ENCODE data around the gene WDFY4.

WDFY4 gene

GRCh38 chr10:48836605-48837004, 151.9 kb downstream of the WDFY4 start:
- TF ChIP-seq CTCF (IDR thresholded peaks at IDR 0.05; ENCODE audit: low read depth, low read length) = no peak
- H3K4me3 ChIP-seq (replicated peaks in 1 of 2; ENCODE audit: low read depth in 2 of 2, low read length in 2 of 2) = no peak overlapping the region
- no peak for DNase-seq (ENCODE audit: low read depth in 2 of 2)

DNA sequence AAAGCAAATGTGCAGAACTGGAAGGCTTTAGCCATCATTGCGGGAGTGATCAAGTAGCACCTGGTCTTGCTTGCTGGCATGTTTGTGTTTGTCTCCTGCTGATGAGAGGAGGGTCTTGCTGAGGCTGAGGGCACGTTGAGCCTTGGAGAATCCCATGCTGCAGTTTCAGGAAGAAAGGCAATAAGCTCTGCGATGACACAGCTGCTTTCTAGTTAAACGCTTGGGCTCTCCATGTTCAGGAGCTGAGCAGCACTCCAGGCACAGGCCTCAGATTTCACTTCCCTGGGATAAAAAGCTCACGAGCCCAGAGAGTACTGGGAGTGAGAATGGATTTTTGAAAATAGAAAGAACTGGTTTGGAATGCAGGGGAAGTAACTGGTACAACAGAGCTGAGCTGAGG, 154.2 kb downstream of the WDFY4 start:
- no peak overlapping the region for H3K4me3 ChIP-seq (replicated peaks in 1 of 2; ENCODE audit: low read depth in 2 of 2, low read length in 2 of 2)
- no peak for TF ChIP-seq CTCF (IDR thresholded peaks at IDR 0.05; ENCODE audit: low read depth, low read length)
- DNase-seq (ENCODE audit: low read depth in 2 of 2) = no peak

GRCh38 chr10:48839809-48840679, 155.4 kb downstream of the WDFY4 start:
- no peak for DNase-seq (ENCODE audit: low read depth in 2 of 2)
- H3K4me3 ChIP-seq (replicated peaks in 1 of 2; ENCODE audit: low read depth in 2 of 2, low read length in 2 of 2) = no peak overlapping the region
- TF ChIP-seq CTCF (IDR thresholded peaks at IDR 0.05; ENCODE audit: low read depth, low read length) = no peak

DNA sequence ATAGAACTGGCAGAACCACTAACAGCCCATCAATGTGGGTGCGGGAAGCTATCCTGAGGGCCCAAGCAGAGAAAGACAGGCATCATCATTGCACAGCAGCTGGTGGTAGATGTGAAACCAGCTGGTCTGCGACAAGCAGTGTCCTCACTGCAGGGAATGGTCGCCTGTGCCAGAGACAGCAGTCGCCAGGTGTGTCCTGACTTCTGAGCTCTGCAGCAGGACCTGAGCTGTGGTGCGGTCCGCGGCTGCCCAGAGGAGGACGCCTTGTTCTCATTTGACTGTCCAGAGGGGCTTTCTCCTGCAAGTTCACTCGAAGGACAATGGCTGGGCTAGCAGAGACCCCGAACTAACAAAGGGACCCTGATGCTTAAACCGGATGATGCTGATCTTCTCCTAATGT, 157.6 kb downstream of the WDFY4 start:
- DNase-seq (ENCODE audit: low read depth in 2 of 2) = no peak
- H3K4me3 ChIP-seq (replicated peaks in 1 of 2; ENCODE audit: low read depth in 2 of 2, low read length in 2 of 2) = no peak overlapping the region
- TF ChIP-seq CTCF (IDR thresholded peaks at IDR 0.05; ENCODE audit: low read depth, low read length) = no peak

DNA sequence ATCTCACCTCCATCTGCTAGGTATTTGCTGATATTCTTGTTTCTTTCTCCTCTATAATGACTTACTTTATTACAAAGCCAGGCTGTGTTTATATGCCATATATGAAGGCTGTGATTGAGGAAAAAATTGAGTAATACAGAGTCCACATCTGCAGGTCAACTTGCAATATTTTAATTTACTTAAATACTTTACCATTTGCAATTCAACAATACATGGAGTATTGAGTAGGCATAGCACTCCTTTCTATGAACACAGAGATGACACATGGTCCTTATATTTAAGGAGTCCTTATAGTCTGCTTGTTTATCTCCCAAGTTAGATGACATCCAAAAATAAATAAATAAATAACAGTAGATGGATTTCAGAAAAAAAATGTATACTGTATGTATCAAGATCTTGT, 158.5 kb downstream of the WDFY4 start:
- TF ChIP-seq CTCF (IDR thresholded peaks at IDR 0.05; ENCODE audit: low read depth, low read length) = no peak
- no peak for DNase-seq (ENCODE audit: low read depth in 2 of 2)
- no peak overlapping the region for H3K4me3 ChIP-seq (replicated peaks in 1 of 2; ENCODE audit: low read depth in 2 of 2, low read length in 2 of 2)

- TF ChIP-seq CTCF (IDR thresholded peaks at IDR 0.05; ENCODE audit: low read depth, low read length) = no peak
- H3K4me3 ChIP-seq (replicated peaks in 1 of 2; ENCODE audit: low read depth in 2 of 2, low read length in 2 of 2) = no peak overlapping the region
- DNase-seq (ENCODE audit: low read depth in 2 of 2) = no peak
Measured at GRCh38 chr10:48844616-48845015, 159.9 kb downstream of the WDFY4 start.

DNA sequence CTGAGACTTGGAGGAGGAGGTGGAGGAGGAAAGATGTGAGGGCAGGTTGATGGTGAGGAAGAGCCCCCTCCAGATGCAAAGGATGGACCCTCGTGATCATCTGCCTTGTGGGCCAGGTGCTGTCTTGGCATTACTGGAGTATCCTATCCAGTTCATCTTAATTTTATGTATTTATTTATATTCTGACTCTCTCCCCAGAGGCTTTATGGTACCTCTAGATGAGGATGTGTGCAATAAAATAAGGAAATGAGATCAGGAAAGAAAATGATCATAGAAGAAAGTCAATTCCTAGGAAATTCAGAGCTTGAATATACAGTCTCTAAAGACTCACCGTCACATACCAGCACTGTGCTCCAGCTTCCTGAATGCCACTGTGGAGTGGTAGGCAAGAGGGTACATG, 160.8 kb downstream of the WDFY4 start:
- no peak for TF ChIP-seq CTCF (IDR thresholded peaks at IDR 0.05; ENCODE audit: low read depth, low read length)
- no peak overlapping the region for H3K4me3 ChIP-seq (replicated peaks in 1 of 2; ENCODE audit: low read depth in 2 of 2, low read length in 2 of 2)
- no peak for DNase-seq (ENCODE audit: low read depth in 2 of 2)

Measured in cardiac fibroblast (primary cell).